ENCODE measurements around the gene TPSB2.

Gene TPSB2

DNA sequence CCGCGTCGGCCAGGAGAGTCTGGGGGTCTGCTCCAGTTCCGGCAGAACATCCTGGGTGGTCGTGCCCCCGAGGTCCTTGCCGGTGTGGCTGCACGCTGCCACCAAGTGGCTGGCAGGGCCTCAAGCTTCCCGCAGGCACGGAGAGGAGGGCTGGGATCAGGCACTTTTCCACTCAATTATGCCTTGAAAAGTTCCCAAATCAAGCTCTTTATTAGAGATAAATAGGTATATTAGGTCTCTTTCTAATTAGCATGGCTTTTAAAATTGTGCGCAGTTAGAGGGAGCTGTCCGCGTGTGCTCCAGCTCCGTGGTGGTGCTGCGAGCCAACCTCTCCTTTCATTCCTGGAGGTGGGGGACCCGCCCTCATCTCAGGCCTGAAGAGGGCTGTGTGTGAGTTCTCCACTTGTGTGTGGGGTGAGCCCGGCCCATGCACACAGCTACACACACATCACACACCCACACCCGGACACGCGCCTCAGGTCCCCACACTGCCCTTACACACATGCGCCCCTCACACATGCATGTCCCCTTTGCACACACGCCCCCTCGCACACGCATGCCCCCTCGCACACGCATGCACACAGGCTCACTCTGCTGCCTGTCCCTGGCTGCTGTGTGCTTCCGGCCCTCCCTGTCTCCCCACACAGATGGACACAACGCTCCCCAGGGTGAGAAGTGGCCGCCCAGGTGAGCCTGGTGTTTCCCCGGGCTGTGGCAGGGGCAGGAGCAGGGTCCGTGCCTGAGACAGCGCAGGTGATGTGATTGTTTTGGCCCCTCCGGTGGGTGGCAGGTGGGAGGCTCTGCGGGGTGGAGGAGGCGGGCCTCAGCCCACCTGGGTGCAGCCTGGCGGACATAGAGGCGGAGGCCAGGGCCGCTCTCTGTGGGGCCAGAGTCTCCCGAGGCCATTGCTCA, 48.3 kb downstream of the TPSB2 start:
- H3K4me1 ChIP-seq (ENCODE audit: control insufficient read depth, insufficient read depth, low read length) = peaks cover 3% of the 10 kb centered on the region; the same call in 1 of the 2 replicates
- no peaks in the 10 kb centered on the region for H3K36me3 ChIP-seq (ENCODE audit: control insufficient read depth in 2 of 2, insufficient read depth in 1 of 2, low read length in 2 of 2)
- POLR2A ChIA-PET = no interaction called here
- no peak overlapping the region for H3K4me3 ChIP-seq (ENCODE audit: low read depth, low read length)
- TF ChIP-seq ZFHX2 (tag by site-specific recombination; conservative IDR thresholded peaks at IDR 0.05) (peak; percentile 80), ZNF133 (tag by site-specific recombination; IDR thresholded peaks at IDR 0.05) (no peak), ZNF391 (tag by site-specific recombination; IDR thresholded peaks at IDR 0.05; ENCODE audit: borderline replicate concordance, low read depth) (peak; percentile 99), ZNF292 (tag by site-specific recombination; IDR thresholded peaks at IDR 0.05; ENCODE audit: borderline replicate concordance, low read depth) (no peak), ZNF654 (tag by site-specific recombination; IDR thresholded peaks at IDR 0.05; ENCODE audit: low read depth) (peak; percentile 12; the same call in 1 of the 2 replicates), ZNF76 (tag by site-specific recombination; IDR thresholded peaks at IDR 0.05; ENCODE audit: borderline replicate concordance, low read depth) (no peak), EGR2 (tag by site-specific recombination; IDR thresholded peaks at IDR 0.05; ENCODE audit: low read depth) (peak; percentile 68), RBAK (tag by site-specific recombination; IDR thresholded peaks at IDR 0.05) (no peak)
- TF ChIP-seq, protein P1, sequence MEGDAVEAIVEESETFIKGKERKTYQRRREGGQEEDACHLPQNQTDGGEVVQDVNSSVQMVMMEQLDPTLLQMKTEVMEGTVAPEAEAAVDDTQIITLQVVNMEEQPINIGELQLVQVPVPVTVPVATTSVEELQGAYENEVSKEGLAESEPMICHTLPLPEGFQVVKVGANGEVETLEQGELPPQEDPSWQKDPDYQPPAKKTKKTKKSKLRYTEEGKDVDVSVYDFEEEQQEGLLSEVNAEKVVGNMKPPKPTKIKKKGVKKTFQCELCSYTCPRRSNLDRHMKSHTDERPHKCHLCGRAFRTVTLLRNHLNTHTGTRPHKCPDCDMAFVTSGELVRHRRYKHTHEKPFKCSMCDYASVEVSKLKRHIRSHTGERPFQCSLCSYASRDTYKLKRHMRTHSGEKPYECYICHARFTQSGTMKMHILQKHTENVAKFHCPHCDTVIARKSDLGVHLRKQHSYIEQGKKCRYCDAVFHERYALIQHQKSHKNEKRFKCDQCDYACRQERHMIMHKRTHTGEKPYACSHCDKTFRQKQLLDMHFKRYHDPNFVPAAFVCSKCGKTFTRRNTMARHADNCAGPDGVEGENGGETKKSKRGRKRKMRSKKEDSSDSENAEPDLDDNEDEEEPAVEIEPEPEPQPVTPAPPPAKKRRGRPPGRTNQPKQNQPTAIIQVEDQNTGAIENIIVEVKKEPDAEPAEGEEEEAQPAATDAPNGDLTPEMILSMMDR (tag by site-specific recombination; IDR thresholded peaks at IDR 0.05) = peak; percentile 51; the same call in 1 of the 2 replicates
- H3K9me3 ChIP-seq (ENCODE audit: control insufficient read depth, insufficient read depth, low read depth, low read length) = no peaks in the 10 kb centered on the region
- CTCF ChIA-PET = interaction anchor here (0.5 to 1.9 kb wide), 12 partner anchors 13 to 125 kb away, joined by 3 to 11 read pairs (median 4); no protein-coding TSS in a partner anchor
- H3K27ac ChIP-seq (ENCODE audit: extremely low read depth, low read depth, low read length) = no peak overlapping the region

DNA sequence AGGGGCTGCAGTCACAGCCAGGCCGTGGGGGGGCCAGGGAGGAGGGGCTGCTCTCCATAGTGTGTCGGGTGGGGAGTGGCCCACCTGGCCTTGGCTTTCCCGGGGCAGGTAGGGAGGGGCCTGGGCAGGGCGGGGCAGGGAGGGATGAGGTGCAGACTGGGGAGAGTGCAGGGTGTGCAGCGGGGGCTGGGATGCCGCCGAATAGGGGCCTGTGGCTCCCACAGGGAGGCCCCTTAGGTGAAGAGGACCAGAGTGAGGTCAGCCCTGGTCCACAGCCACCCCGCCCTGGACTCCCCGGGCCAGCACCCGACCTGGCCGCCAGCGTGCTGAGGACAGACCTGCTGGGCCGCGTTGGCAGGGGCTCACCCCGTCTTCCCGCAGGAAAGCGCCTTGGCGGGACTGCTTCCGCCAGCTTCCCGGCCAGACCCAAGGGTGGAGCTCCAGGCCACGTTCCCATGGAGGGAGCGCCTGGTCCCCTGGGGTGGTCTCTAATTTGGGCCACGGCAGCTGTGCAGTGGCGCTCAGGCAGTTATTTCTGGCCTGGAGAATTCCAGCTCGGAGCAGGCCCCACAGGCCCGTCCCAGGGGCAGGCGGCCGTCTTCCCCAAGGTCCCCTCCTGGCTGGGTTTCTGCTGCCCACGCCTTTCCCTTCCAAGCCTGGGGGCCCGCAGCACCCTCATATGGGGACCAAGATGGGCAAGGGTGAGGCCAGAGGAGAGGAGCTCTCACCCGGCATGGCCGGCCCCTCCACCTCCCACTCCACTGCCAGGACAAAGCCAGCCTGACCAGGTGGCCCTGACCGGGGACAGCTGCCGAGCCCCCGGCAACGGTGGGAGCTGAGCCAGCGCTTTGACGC, 49.2 kb downstream of the TPSB2 start:
- POLR2A ChIA-PET = no interaction called here
- H3K4me3 ChIP-seq (ENCODE audit: low read depth, low read length) = no peak overlapping the region
- H3K36me3 ChIP-seq (ENCODE audit: control insufficient read depth in 2 of 2, insufficient read depth in 1 of 2, low read length in 2 of 2) = no peaks in the 10 kb centered on the region
- H3K27ac ChIP-seq (ENCODE audit: extremely low read depth, low read depth, low read length) = no peak overlapping the region
- TF ChIP-seq ZSCAN30 (tag by site-specific recombination; IDR thresholded peaks at IDR 0.05) = no peak
- peak; percentile 29; the same call in 1 of the 2 replicates for TF ChIP-seq ZIC2 (tag by site-specific recombination; IDR thresholded peaks at IDR 0.05)
- TF ChIP-seq KLF1 (tag by site-specific recombination; IDR thresholded peaks at IDR 0.05) = peak; percentile 85
- 0 out of 2 replicates have a peak, but pooled peaks have one; percentile 20 for TF ChIP-seq GLIS2 (tag by site-specific recombination; IDR thresholded peaks at IDR 0.05)
- TF ChIP-seq, protein P2, sequence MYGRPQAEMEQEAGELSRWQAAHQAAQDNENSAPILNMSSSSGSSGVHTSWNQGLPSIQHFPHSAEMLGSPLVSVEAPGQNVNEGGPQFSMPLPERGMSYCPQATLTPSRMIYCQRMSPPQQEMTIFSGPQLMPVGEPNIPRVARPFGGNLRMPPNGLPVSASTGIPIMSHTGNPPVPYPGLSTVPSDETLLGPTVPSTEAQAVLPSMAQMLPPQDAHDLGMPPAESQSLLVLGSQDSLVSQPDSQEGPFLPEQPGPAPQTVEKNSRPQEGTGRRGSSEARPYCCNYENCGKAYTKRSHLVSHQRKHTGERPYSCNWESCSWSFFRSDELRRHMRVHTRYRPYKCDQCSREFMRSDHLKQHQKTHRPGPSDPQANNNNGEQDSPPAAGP (tag by site-specific recombination; IDR thresholded peaks at IDR 0.05) = peak; percentile 94
- TF ChIP-seq SCRT1 (tag by site-specific recombination; IDR thresholded peaks at IDR 0.05; ENCODE audit: borderline replicate concordance) = no peak
- CTCF ChIA-PET = interaction anchor here (0.6 to 1.9 kb wide), 7 partner anchors 14 to 194 kb away, joined by 3 to 5 read pairs (median 4); no protein-coding TSS in a partner anchor
- peaks cover 3% of the 10 kb centered on the region; the same call in 1 of the 2 replicates for H3K4me1 ChIP-seq (ENCODE audit: control insufficient read depth, insufficient read depth, low read length)
- no peaks in the 10 kb centered on the region for H3K9me3 ChIP-seq (ENCODE audit: control insufficient read depth, insufficient read depth, low read depth, low read length)
